ENCODE results near the gene ZMIZ1.

The ZMIZ1 gene

DNA sequence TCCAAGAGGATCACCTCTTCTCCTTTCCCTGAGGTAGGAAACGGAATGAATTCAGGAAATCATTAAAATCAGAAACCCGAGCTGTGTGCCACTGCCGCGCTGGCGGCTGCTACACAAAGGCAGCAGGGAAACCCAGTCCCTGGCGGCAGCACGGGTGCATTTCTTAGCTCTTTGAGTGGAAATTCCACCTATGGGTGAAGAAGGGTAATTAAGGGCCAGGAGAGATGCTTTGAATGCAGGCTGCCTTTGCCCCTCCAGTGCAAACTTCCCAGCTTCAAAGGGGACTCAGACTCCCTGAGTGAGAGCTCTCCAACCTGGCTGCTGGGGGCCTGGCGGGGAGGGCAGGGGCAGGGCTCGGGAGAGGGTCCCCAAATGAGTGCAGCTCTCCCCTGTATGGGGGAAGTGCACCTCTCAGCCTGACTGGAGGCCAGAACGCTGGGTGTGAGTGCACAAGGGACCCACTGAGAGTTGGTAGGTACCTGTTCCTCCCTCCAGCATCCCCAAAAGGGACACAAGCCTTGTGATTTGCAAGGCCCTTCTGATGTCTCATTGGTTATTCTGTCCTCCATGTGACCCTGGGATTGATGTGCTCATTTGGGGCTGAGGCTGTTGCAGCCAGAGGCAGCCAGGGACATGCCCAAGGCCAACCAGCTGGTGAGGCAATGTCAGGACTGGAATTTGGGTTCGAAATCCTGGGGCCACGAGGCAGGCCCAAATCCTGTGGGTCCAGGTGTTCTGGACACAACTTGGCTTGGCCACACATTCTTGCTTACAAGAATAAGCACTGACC, 16.3 kb upstream of the ZMIZ1 start:
- no peak for DNase-seq (ENCODE audit: low spot score)

DNA sequence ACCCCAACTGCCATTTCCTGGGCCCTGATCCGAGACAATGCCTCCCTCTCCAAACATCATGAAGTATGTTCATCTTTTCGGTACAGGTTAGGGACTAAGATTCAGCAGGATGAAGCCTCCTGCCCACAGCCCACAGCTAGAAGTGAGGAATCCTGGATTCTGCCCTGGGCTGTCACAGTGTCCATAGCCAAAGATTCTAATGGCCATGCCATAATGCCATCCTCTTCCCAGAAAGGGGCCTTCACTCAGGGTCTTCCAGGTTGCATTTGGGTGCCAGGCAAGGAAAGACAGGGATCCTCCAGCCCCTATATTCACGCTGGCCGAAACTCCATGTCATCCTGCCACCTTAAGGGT, 15.7 kb upstream of the ZMIZ1 start:
- no peak for DNase-seq (ENCODE audit: low spot score)

DNA sequence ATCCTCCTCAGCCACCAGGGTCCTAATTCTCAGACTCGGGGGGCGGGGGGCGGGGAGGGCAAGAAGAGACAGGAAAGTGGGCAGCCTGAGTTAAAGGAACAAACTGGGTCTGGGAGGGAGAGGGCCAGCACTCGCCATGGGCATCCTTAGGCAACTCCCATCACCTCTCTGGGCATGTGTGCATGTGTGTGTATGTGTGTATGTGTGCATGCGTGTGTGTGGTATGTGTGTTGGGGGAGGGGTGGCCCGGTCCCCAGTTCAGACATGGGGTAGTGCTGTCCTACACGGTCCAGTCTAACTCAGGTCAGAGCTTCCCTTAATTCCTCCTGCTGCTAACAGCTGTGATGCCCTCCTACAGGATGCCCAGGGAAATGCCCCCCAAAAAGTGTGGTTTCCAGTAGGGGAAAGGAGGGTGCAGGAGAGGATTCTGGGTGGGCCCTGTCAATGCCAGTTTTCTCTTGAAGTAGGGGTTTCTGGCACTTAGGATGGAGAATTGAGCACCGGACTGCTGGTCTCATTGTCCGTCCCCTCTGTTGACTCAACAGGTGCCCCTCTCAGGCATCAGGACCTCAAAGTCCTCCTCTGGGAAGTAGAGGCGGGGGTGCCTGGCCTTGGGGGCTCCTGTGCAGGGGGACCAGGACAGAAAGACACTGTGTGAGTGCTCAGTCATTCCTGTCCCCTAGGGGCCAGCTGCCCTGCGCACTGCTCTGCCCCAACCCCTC, 15.1 kb upstream of the ZMIZ1 start:
- DNase-seq (ENCODE audit: low spot score), result no peak

DNA sequence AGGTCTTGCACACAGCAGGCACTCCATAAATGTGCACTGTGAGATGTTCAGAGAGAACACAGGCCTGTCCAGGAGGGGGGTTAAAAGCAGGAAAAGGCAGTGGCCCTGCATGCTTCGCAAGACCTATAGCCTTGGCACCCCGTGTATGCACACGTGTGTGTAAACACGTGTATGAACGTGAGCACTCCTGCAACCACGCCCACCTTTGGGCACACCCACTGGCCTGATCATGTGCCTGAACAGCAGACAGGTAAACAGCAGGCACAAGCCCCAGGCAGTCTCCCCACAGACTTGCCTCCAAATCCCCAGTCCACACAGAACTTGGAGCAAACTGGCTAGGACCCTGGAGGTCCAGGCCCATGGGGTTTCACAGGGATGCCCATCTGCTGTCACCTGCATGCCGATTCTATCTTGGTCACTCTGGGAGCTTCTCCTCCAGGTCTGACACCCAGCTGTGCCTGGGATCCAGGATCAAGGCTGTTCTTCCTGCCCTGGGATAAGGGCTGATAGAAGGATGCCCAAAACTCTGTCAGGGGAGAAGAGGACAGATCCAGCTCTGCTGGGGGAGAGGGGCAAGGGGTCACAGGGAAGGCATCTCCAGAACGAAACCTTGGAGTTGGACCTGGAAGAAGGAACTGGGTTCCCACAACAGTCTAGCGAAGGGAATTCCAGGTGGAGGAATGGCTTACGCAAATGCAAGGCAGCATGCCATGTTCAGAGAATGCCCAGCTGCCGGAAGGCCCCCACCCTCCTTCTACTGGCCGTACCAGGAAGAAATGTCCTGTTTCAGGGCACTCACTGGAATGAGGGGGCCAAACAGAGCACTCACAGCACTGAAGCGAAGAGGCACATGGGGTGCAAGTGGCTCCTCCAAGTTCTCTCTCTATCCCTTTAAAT, 14.3 kb upstream of the ZMIZ1 start:
- no peak for DNase-seq (ENCODE audit: low spot score)

DNA sequence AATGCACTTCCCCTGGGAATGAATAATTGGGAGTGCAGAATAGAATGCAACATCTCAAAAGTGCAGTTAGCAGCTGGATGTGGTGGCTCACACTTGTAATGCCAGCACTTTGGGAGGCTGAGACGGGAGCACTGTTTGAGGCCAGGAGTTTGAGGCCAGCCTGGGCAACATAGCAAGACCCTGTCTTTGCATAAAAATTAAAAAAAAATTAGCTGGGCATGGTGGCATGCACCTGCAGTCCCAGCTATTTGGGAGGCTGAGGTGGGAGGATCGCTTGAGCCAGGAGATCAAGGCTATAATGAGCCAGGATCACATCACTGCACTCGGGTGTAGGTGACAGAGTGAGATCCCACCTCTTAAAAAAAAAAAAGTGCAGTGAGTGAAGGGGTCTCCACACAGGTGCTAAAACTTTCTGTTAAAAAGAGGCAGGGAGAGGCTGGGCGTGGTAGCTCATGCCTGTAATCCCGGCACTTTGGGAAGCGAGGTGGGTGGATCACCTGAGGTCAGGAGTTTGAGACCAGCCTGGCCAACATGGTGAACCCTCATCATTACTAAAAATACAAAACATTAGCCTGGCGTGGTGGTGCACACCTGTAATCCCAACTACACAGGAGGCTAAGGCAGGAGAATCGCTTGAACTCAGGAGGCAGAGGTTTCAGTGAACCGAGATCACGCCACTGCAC, 13.5 kb upstream of the ZMIZ1 start:
- DNase-seq (ENCODE audit: low spot score), result no peak

DNA sequence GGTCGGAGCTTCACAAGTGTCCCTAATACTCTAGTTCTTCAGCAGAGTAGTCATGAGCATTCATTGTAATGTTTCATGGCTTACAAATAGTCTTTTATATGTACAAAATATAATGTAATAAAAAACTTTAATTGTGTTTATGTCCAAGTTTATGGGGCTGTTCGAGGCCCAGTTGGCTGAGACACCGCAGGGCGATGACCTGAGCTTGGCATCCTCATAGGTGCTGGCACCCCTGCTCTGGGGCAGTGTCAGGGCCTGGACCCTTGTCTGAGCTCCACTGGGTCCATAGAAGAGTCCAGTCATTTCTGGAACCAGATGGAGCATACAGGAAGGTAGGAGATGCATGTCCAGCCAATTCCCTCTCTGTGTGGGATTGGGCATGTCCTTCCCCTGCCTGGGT, 12.9 kb upstream of the ZMIZ1 start:
- DNase-seq (ENCODE audit: low spot score), result no peak

DNA sequence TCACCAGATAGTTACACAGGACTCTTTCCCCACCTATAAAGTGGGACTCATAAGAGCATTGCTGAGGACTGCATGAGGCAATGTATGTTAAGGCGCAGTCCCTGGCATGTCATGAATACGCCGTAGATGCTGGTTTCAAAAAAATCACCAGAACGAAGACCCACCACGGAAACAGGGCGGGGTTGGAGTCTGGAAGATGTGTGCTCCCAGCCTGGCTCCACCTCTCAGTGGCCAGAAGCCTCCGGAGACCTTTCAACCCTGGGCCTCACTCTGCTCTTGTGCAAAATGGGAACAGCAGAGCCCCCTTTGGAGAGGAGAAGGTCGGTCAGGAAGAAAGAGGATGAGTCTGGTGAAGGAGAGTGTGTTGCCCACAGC, 12.4 kb upstream of the ZMIZ1 start:
- DNase-seq (ENCODE audit: low spot score), result no peak

DNA sequence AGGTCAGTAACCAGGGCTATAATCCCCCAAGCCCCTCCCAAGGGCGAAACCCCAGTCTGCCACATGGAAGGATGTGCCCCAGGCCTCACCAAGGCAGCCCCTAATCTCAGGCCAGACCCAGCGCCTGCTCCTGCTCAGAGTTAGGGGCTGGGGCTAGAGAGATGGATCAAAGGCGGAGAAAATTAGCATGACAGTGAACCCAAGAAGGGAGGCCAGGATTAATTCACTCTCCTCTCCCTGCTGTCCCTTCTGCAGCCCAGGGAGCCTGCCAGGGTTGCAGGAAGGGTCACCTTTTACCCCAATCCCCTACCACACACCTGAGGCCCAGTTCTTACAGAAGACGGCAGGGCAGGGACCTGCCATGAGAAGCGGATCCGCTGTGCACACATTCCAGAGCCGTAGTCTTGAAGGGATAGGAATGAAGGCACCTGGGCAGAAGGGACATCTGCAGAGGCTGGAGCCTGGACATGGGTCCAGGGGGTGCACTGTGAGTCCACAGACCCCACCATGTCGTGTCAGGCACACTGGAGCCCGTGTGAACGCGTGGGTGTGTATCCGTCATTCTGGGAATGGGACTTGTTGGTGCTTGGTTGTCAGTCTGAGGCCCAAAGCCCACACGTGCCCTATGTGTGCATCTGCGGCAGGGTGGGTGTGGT, 11.9 kb upstream of the ZMIZ1 start:
- DNase-seq (ENCODE audit: low spot score), result no peak

DNA sequence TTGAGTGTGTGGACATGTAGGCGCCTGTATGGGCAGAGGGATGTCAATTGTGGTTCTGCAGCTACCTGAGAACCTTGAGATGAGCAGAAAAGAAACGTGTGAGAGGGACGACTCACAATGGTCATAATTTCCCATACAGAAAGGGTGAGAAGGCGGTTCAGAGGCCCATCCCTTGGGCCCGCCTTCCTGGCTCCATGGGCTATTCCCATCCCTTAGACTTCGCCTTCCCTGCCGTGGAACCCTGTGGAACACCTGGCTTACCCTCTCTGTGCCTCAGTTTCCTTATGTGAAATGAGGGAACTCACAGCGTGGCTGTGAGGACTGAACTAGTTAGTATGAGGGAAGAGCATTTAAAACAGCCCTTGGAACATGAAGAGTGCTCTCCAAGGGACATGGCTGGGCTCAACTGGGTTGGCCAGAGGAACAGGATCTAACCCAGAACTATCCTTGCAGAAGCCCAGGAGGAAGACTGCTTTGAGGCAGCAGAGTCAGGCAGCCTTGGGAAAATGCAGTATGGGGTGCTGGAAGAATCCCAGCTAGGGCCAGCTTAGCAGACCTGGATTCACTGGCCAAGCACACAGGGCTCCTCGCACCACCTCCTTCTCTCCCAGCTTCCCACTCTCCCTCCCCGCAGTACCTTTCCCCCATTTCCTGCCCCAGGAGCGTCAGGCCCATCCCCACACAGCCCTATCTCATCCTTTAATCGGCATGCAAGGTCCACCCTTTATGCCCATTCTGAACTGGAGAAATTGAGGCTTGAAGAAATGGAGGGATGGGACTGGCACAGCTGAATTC, 11.1 kb upstream of the ZMIZ1 start:
- no peak for DNase-seq (ENCODE audit: low spot score)

DNA sequence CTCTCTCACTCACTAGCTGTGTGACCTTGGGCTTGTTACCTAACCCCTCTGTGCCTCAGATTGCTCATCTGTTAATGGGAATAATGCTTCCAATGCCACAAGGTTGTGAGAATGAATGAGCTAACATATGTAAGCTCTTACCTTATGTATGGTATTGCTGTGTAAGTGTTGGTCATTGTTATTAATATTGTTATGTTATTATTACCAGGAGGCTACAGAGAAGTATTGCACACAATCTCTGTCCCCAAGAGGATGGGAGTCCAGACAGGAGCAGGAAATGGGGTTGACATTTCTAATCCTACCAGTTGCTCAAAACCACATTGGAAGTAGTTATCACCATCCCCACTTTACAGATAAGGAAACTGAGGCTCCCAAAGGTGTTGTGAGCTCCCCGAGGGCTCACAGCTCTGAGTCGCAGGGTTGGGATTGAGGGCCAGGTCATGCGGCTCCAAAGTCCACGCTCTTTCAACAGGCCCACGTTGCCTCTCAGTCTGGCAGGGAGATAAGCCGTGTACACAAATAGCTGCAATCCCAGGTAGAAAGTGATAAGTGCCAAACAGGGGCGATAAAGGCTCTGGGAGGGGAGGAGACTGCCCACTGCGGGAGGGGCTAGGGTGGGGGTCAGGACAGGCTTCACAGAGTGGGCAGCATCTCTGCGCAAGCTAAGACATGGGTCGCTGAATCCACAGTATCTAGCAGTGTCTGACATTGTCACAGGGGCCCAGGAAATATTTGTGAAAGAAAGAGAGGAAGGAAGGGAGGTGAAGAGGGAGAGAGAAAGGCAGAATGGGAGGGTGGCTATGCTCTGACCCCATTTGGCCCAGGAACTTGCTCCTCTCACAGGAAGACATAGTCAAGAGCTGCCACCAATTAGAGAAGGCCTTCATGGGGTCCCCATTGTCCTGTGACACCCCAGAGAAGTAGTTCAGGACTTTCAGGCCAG, 9.6 kb upstream of the ZMIZ1 start:
- DNase-seq (ENCODE audit: low spot score), result no peak

DNA sequence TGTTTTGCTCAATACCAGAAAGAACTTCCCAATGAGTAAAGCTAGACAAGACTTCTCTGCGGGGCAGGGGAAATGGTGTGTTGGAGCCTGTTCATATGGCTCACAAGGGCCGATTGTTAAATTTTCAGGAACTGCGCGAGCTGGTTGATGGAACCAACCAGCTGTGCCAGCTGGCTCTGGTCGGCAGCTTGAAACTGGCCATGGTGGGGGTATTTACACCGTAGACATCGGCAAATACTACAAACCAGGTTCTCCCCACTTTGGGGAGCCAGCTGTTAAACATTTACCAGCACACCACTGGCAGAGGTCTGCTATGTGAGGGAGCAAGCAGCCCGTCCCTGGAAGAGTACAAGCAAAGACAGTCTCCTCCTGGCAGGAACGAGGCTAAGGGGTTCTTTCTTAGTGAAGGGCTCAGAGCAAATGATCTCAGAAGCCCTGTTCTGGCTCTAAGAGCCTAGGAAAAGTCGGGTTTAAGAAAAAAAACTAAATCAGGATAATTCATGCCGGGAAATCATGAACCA, 8.8 kb upstream of the ZMIZ1 start:
- no peak for DNase-seq (ENCODE audit: low spot score)

DNA sequence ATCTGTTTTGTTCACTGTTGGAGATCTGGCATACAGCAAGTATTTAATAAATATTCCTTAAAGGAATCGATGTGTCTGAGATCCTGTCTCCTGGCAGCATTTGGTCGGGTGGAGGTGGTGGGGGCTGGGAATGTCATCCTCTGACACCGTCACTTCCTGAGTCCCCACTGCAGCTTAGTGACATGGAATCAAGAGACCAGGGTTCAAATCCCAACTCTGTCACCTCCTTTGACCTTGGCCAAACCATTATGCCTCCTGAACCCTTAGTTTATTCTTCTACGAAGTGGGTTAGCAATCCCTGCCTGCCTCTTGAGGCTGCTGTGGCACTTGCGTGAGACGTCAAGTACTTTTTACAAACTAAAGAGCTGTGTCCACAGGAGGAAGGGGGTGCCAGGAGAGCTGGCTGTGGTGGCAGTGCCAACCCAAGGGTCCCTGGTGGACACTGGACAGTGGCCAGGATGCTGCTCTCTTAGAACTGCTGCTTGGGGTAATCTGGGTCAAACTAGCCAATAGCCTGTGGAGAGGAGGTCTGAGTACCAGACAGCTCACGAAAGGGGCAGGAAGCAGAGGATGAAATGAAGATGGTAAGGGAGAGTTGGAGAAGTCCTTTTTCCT, 8.0 kb upstream of the ZMIZ1 start:
- no peak for DNase-seq (ENCODE audit: low spot score)

DNA sequence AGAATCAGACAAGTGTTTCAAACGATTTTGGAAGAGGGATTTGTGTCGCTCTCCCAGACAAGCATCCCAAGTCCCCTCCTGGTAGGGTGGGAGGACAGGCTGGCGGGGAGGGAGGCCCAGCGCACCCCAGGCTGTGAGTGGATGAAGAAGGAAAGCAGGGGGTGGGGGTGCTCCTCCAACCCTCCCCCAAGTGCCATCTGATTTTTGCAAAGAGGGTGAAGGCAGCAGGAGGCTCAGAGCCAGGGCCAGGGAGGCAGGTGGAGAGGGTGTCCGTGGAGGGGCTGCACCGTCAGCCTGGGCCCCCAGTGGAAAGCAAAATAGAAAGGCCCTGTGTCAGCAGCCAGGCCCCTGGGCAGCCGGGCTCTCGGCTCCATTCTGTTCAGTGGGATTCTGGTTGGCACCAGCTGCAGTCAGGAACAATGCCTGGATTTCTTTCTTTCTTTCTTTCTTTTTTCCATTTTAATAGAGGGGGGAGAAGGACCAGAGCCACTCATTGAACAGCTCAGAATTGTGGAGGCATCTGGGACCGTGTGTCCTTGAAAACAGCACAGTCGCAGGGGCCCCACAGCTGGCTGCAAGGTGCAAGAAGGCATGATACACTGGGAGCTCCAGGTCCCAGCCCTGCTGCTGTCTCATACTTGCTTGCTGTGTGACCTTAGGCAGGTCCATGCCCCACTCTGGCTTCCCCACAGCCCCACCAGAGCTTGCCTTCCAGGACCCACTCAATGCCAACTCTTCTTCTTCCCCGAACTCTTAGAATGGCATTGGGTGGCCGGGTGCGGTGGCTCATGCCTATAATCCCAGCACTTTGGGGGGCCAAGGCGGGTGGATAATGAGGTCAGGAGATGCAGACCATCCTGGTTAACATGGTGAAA, 7.1 kb upstream of the ZMIZ1 start:
- no peak for DNase-seq (ENCODE audit: low spot score)

DNA sequence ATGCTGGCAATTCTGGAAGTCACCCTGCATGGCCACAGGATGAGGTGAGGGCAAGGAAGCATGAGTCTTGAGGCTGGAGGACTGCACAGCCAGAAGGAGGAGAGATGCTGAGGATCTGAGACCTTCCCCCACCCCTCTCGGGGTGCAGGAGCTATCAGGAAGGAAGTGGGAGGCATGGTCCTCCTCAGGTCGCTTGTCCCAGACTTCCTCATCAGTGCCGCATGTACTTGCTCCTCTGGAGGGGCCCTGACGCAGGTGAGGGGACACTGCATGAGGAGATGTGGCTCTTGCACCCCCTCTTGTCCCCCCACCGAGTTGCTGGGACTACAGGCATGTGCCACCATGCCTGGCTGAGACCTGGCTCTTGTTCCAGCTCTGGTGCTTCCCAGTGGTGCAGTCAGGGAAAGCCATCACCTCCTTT, 5.7 kb upstream of the ZMIZ1 start:
- no peak for DNase-seq (ENCODE audit: low spot score)

DNA sequence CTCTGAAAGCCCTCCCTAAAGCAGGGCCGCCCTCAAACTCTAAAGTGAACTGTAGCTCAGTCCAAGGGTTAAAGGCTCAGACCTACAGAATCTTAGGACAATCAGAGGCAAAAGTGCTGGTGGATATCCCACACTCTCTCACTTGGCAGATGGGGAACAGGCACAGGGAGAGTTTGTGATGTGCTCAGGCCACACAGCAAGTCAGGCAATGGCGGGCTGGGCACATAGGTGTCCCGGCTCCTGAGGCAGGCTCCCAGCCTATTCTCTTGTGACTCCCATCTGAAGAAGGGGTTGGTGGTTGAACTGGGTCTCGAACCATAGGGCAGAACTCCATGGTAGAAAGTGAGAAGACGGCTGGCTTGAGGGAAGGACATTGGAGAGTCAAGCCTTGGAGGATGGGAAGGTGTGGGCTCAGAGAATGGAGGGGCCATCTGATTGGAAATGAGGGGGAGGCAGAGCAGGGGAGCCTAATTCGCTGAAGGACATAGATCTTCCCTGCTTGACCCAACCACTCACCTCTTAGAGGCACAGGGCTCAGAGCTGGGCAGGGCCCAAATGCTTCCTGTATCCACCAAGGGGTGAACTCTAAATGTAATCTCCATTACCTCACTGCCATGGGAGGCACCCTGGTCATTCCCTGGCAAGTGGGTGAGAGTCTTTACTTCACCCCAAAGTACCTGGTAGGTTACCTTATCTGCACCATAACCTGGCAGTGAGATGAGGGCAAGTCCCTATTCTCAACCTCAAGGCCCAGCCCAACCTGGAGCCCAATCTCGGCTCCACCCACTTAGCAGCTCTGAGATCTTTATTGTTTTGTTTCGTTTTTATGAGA, 4.9 kb upstream of the ZMIZ1 start:
- no peak for DNase-seq (ENCODE audit: low spot score)

DNA sequence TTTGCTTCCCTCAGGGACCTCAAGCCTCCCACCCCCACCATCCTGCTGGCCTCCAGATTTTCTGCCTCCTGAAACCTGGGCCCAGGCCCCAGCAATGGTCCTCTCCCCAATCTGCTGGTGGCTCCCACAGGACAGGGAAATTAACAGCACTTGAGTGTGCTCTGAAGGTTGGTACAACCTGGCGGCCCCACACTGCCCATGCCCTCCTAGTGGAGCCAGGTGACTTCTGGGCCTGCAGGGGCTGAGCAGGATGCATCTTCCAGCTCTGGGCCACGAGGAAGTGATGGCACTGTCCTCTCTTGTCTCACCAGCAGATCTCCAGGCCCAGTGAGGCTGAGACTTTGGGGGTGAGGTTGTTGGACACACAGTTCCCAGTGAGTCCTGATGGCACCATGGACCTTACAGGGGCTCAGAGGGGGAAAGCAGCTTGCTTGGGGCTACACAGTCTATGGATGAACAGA, 3.6 kb upstream of the ZMIZ1 start:
- no peak for DNase-seq (ENCODE audit: low spot score)

DNA sequence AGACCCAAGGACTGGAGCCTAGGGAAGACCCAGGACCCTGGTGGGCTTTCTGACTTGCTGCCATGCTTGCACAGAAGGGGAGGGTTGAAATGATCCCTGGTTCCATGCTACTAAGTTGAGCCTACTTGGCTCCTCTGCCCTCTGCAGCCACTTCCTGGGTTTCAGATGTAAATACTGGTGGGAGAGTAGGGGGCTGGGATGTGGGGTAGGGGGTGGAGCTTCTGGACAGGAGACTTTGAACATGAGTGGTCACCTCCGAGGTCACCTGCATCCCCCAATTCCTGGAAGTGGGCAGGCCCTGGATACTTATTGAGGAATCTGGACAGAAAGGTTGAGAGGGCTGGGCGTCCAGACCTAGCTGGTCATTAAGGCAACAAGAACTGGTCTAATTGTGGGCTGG, 2.9 kb upstream of the ZMIZ1 start:
- DNase-seq (ENCODE audit: low spot score), result no peak
